Parathyroid adenoma (tissue), 2 donors: ENCODE results near the gene GPER1.
"Not testable (repeated sequence)": the region's sequence is repeated elsewhere in the genome, so short reads cannot be mapped to it uniquely, and the experiment has no call there.

Source experiments
- H2AFZ ChIP-seq: fragments of 300-600 bp; sonication (generic); one replicate; pipeline ENCODE4 v1.7.0; 2017; ENCODE audit warnings: antibody characterized with exemption, mild to moderate bottlenecking
- H3K27ac ChIP-seq: fragments of 300-600 bp; sonication (generic); one replicate; pipeline ENCODE4 v1.7.0; 2017
- H3K27me3 ChIP-seq: fragments of 300-600 bp; sonication (generic); one replicate; pipeline ENCODE4 v1.7.0; 2017; ENCODE audit warnings: low read length; ENCODE audit not compliant: control insufficient read depth, insufficient read depth
- H3K36me3 ChIP-seq: fragments of 300-600 bp; sonication (generic); one replicate; pipeline ENCODE4 v1.7.0; 2017; ENCODE audit warnings: low read length; ENCODE audit not compliant: control insufficient read depth, insufficient read depth
- H3K4me1 ChIP-seq: fragments of 300-600 bp; sonication (generic); one replicate; pipeline ENCODE4 v1.7.0; 2017; ENCODE audit warnings: control low read depth
- H3K4me2 ChIP-seq: fragments of 300-600 bp; sonication (generic); one replicate; pipeline ENCODE4 v1.7.0; 2017; ENCODE audit warnings: low read length
- H3K4me3 ChIP-seq: fragments of 300-600 bp; sonication (generic); one replicate; pipeline ENCODE4 v1.7.0; 2017; ENCODE audit warnings: low read depth, low read length
- H3K79me2 ChIP-seq: fragments of 300-600 bp; sonication (generic); one replicate; pipeline ENCODE4 v1.7.0; 2017; ENCODE audit warnings: control low read depth
- H3K9ac ChIP-seq: fragments of 300-600 bp; sonication (generic); one replicate; pipeline ENCODE4 v1.7.0; 2017; ENCODE audit warnings: mild to moderate bottlenecking
- H3K9me3 ChIP-seq: fragments of 300-600 bp; sonication (generic); one replicate; pipeline ENCODE4 v1.7.0; 2017; ENCODE audit warnings: low read length; ENCODE audit not compliant: control insufficient read depth
- CTCF ChIP-seq: fragments of 300-600 bp; sonication (generic); IDR thresholded peaks from one replicate; pipeline ENCODE4 v1.7.0; 2017; ENCODE audit warnings: antibody characterized with exemption, mild to moderate bottlenecking
- donor health status: primary hyperparathyroidism.

GPER1 gene

GRCh38 chr7:1068619-1069018 lies 19.3 kb upstream of the GPER1 start:
- H3K79me2 ChIP-seq, result peaks cover 18% of the 10 kb centered on the region
- H3K27ac ChIP-seq, result no peak overlapping the region
- H3K9ac ChIP-seq, result no peak overlapping the region
- no peak overlapping the region for H2AFZ ChIP-seq
- H3K4me3 ChIP-seq, result no peak overlapping the region
- TF ChIP-seq CTCF, result no peak
- no peaks in the 10 kb centered on the region for H3K27me3 ChIP-seq
- no peaks in the 10 kb centered on the region for H3K9me3 ChIP-seq
- no peak overlapping the region for H3K4me2 ChIP-seq
- no peaks in the 10 kb centered on the region for H3K36me3 ChIP-seq
- peaks cover 5% of the 10 kb centered on the region for H3K4me1 ChIP-seq

- Histone ChIP-seq H3K27me3 (no peaks in the 10 kb centered on the region), H2AFZ (no peak overlapping the region), H3K4me1 (no peaks in the 10 kb centered on the region), H3K9ac (no peak overlapping the region), H3K27ac (no peak overlapping the region), H3K36me3 (no peaks in the 10 kb centered on the region), H3K4me2 (no peak overlapping the region), H3K79me2 (peaks cover 3% of the 10 kb centered on the region), H3K4me3 (no peak overlapping the region), H3K9me3 (no peaks in the 10 kb centered on the region)
- no peak for TF ChIP-seq CTCF
These were observed 17.3 kb upstream of the GPER1 start for GRCh38 chr7:1070544-1071011.

- TF ChIP-seq CTCF, result no peak
These were observed 16.1 kb upstream of the GPER1 start for GRCh38 chr7:1071731-1072254.

GRCh38 chr7:1073142-1073977 lies 14.6 kb upstream of the GPER1 start:
- Histone ChIP-seq H3K4me3 (no peak overlapping the region), H3K27me3 (no peaks in the 10 kb centered on the region), H3K4me2 (no peak overlapping the region), H3K4me1 (no peaks in the 10 kb centered on the region), H3K27ac (no peak overlapping the region), H3K79me2 (peaks cover 8% of the 10 kb centered on the region), H2AFZ (no peak overlapping the region), H3K9ac (no peak overlapping the region), H3K9me3 (no peaks in the 10 kb centered on the region), H3K36me3 (no peaks in the 10 kb centered on the region)
- TF ChIP-seq CTCF, result no peak

More at GRCh38 chr7:1071731-1072254, 16.1 kb upstream of the GPER1 start:
- Histone ChIP-seq H3K36me3 (no peaks in the 10 kb centered on the region), H3K27ac (no peak overlapping the region), H3K9me3 (no peaks in the 10 kb centered on the region), H3K79me2 (peaks cover 5% of the 10 kb centered on the region), H3K27me3 (no peaks in the 10 kb centered on the region), H3K4me2 (no peak overlapping the region), H3K9ac (no peak overlapping the region), H3K4me3 (no peak overlapping the region), H2AFZ (no peak overlapping the region), H3K4me1 (no peaks in the 10 kb centered on the region)

- peaks cover 15% of the 10 kb centered on the region for H3K79me2 ChIP-seq
- H3K4me2 ChIP-seq, H3K4me1 ChIP-seq: not testable (repeated sequence)
These were observed 13.9 kb upstream of the GPER1 start for GRCh38 chr7:1074018-1074417.

More at GRCh38 chr7:1074018-1074417, 13.9 kb upstream of the GPER1 start:
- H2AFZ ChIP-seq, H3K9ac ChIP-seq, H3K9me3 ChIP-seq, H3K27ac ChIP-seq, H3K4me3 ChIP-seq, H3K27me3 ChIP-seq, H3K36me3 ChIP-seq: not testable (repeated sequence)
